Stomach (tissue), 9 donors: ENCODE data around the gene TRIM9. TPM values are rescaled to one million over a fixed set of nuclear protein-coding genes. Genes with fewer than 3 reads are reported as not detected.

Experiments used
- DNase-seq, 2 donors: peaks; one replicate each; pipeline versions ENCODE4 v3.0.0 to v3.0.0-alpha.2; 2013 to 2019
- H3K27ac ChIP-seq, 5 donors: fragments of 200-600 bp in 4 of 5; sonication (generic) in 4 of 5; one replicate each; pipeline ENCODE4 v1.5.1; 2013 to 2019; ENCODE audit warnings: mild to moderate bottlenecking in 1 of 5, moderate library complexity in 1 of 5
- H3K27me3 ChIP-seq, 3 donors: fragments of 200-600 bp; sonication (generic); one replicate each; pipeline ENCODE4 v1.5.1; 2017 to 2019; ENCODE audit warnings: mixed run types in 1 of 3
- H3K36me3 ChIP-seq, 4 donors: fragments of 200-600 bp; sonication (generic); 1 replicate in 3 of 4; 2 replicates in 1 of 4; pipeline ENCODE4 v1.5.1; 2016 to 2019
- H3K4me1 ChIP-seq, 4 donors: fragments of 200-600 bp; sonication (generic); one replicate each; pipeline ENCODE4 v1.5.1; 2016 to 2019
- H3K4me3 ChIP-seq, 4 donors: fragments of 200-600 bp; sonication (generic) in 3 of 4; one replicate each; pipeline ENCODE4 v1.5.1; 2016 to 2019; ENCODE audit warnings: mild to moderate bottlenecking in 1 of 4
- H3K9me3 ChIP-seq, 4 donors: fragments of 200-600 bp; sonication (generic); one replicate each; pipeline ENCODE4 v1.5.1; 2016 to 2019
- CTCF ChIP-seq, 7 experiments: fragments of 450-650 bp in 4 of 7; fragments of 200-600 bp in 3 of 7; sonication (generic) in 3 of 7; IDR thresholded peaks; one replicate each; pipeline ENCODE4 v1.5.1; 2016 to 2019; ENCODE audit warnings: antibody characterized with exemption in 7 of 7, control low read depth in 2 of 7, mild to moderate bottlenecking in 1 of 7
- EP300 ChIP-seq: sonication (generic); formaldehyde crosslinking; IDR thresholded peaks from one replicate; pipeline ENCODE4 v1.6.1; 2017; ENCODE audit warnings: antibody characterized with exemption
- POLR2A ChIP-seq, 4 donors: fragments of 450-650 bp; IDR thresholded peaks; one replicate each; pipeline ENCODE4 v1.6.1; 2016; ENCODE audit warnings: antibody characterized with exemption in 4 of 4, control low read depth in 2 of 4, mild to moderate bottlenecking in 1 of 4, moderate library complexity in 1 of 4
- POLR2AphosphoS5 ChIP-seq, 3 donors: sonication (generic); formaldehyde crosslinking; IDR thresholded peaks; one replicate each; pipeline ENCODE4 v1.6.1; 2016; ENCODE audit warnings: antibody characterized with exemption in 3 of 3
- WGBS, 5 donors: extraction: QIAGEN DNeasy Blood & Tissue Kit in 3 of 5; methylation state at CpG; one replicate each; pipeline versions ENCODE4 v1.1.5 to v1.1.7; 2013 to 2018; 5-methylcytosine and 5-hydroxymethylcytosine counted together
- intact Hi-C: fragments of 100-400 bp; cut with DNase I; formaldehyde crosslinking; loops from one replicate; pipeline ENCODE4 v1.15.1; 2023; ENCODE audit warnings: low total_unique reads
- polyA plus RNA-seq, 3 donors: library from polyadenylated mRNA; stranded (reverse); fragments of 200-250 nt; gene quantifications; one replicate each; pipeline ENCODE4 v1.2.3, GENCODE V29; 2013
- total RNA-seq, 5 donors: library from RNA; depleted of rRNA; stranded (reverse); fragments of >200 nt; gene quantifications; one replicate each; pipeline versions ENCODE4 v1.1.0 to v1.2.3, GENCODE V29; 2014 to 2016
- donor health status: healthy with polysubstance abuse.
- donor health status: Bipolar disorder and iron deficiency.
- donor health status: healthy.

The TRIM9 gene
- total and polyA plus RNA-seq, 8 donors, result 0.45 to 15.1 (median 1.2) TPM

GRCh38 chr14:51109651-51110050 lies 14.7 kb upstream of the TRIM9 start:
- intact Hi-C loops, result no loop called here
- no peaks in the 10 kb centered on the region for H3K36me3 ChIP-seq
- TF ChIP-seq POLR2A (IDR thresholded peaks at IDR 0.05) (no peak), POLR2AphosphoS5 (IDR thresholded peaks at IDR 0.05) (no peak), EP300 (no peak), CTCF (IDR thresholded peaks at IDR 0.05) (no peak)
- H3K4me3 ChIP-seq, result no peak overlapping the region
- H3K9me3 ChIP-seq, result no peaks in the 10 kb centered on the region
- no peaks in the 10 kb centered on the region for H3K4me1 ChIP-seq
- H3K27me3 ChIP-seq, result peaks cover 0 to 7% (median 0%) of the 10 kb centered on the region in 3 donors
- DNase-seq, result no peak
- H3K27ac ChIP-seq, result no peak overlapping the region
- WGBS, 5 donors, result 49 to 73% (median 62%) methylated on average over 3 of the region's 3 CpGs

- 84 to 93% (median 88%) methylated on average over 1 of the region's 1 CpG for WGBS, 5 donors
Observed at GRCh38 chr14:51107801-51108200, 12.9 kb upstream of the TRIM9 start.

GRCh38 chr14:51104467-51104866 lies 9.6 kb upstream of the TRIM9 start:
- TF ChIP-seq POLR2AphosphoS5 (IDR thresholded peaks at IDR 0.05), result no peak
- no peak for TF ChIP-seq POLR2A (IDR thresholded peaks at IDR 0.05)
- no peak for TF ChIP-seq EP300
- H3K4me1 ChIP-seq, result no peaks in the 10 kb centered on the region
- H3K36me3 ChIP-seq, result no peaks in the 10 kb centered on the region
- no peak overlapping the region for H3K27ac ChIP-seq
- peaks cover 0 to 19% (median 0%) of the 10 kb centered on the region in 3 donors for H3K27me3 ChIP-seq
- intact Hi-C loops, result no loop called here
- no peaks in the 10 kb centered on the region for H3K9me3 ChIP-seq
- no peak for DNase-seq
- H3K4me3 ChIP-seq, result no peak overlapping the region

More at GRCh38 chr14:51107801-51108200, 12.9 kb upstream of the TRIM9 start:
- no peaks in the 10 kb centered on the region for H3K36me3 ChIP-seq
- H3K27me3 ChIP-seq, result peaks cover 0 to 9% (median 0%) of the 10 kb centered on the region in 3 donors
- no peaks in the 10 kb centered on the region for H3K4me1 ChIP-seq
- TF ChIP-seq CTCF (IDR thresholded peaks at IDR 0.05) (no peak), EP300 (no peak), POLR2A (IDR thresholded peaks at IDR 0.05) (no peak), POLR2AphosphoS5 (IDR thresholded peaks at IDR 0.05) (no peak)
- no peak for DNase-seq
- intact Hi-C loops, result no loop called here
- no peaks in the 10 kb centered on the region for H3K9me3 ChIP-seq
- H3K4me3 ChIP-seq, result no peak overlapping the region
- no peak overlapping the region for H3K27ac ChIP-seq

GRCh38 chr14:51097287-51097686 lies 2.4 kb upstream of the TRIM9 start:
- Histone ChIP-seq H3K36me3 (no peaks in the 10 kb centered on the region), H3K4me3 (no peak overlapping the region), H3K4me1 (peaks cover 23 to 36% (median 29%) of the 10 kb centered on the region in 4 donors), H3K9me3 (no peaks in the 10 kb centered on the region), H3K27me3 (peaks cover 0 to 60% (median 36%) of the 10 kb centered on the region in 3 donors), H3K27ac (no peak overlapping the region)
- intact Hi-C loops, result no loop called here
- 64 to 84% (median 80%) methylated on average over 1 of the region's 1 CpG for WGBS, 5 donors
- no peak for DNase-seq
- no peak for TF ChIP-seq EP300
- no peak for TF ChIP-seq POLR2A (IDR thresholded peaks at IDR 0.05)
- TF ChIP-seq CTCF (IDR thresholded peaks at IDR 0.05), result no peak
- no peak for TF ChIP-seq POLR2AphosphoS5 (IDR thresholded peaks at IDR 0.05)

GRCh38 chr14:51096870-51097269 lies 2.0 kb upstream of the TRIM9 start:
- Histone ChIP-seq H3K27ac (no peak overlapping the region), H3K36me3 (no peaks in the 10 kb centered on the region), H3K4me3 (no peak overlapping the region), H3K4me1 (peaks cover 23 to 36% (median 29%) of the 10 kb centered on the region in 4 donors), H3K9me3 (no peaks in the 10 kb centered on the region), H3K27me3 (peaks cover 0 to 64% (median 36%) of the 10 kb centered on the region in 3 donors)
- no peak for DNase-seq
- TF ChIP-seq CTCF (IDR thresholded peaks at IDR 0.05), result no peak
- no peak for TF ChIP-seq POLR2A (IDR thresholded peaks at IDR 0.05)
- no peak for TF ChIP-seq POLR2AphosphoS5 (IDR thresholded peaks at IDR 0.05)
- intact Hi-C loops, result no loop called here
- WGBS, 5 donors, result 69 to 83% (median 76%) methylated on average over 2 of the region's 2 CpGs
